ENCODE results near the gene NRN1L. TPM values are rescaled to one million over a fixed set of nuclear protein-coding genes. Genes with fewer than 3 reads are reported as not detected.
"Not testable (repeated sequence)": the region's sequence is repeated elsewhere in the genome, so short reads cannot be mapped to it uniquely, and the experiment has no call there.

The NRN1L gene
- total RNA-seq, result 1 to 10 TPM; 2.1 to 5.8 TPM
- polyA plus RNA-seq, result 1 to 10 TPM; 1.1 to 5.0 TPM
- long read RNA-seq, donor 1, partial matches to known transcripts, result 0 of 6 reads
- long read RNA-seq, donor 1, other reads (novel, unspliced or antisense), result 0 of 6 reads
- long read RNA-seq, donor 2, partial matches to known transcripts, result 0 of 1 reads
- long read RNA-seq, donor 2, other reads (novel, unspliced or antisense), result 0 of 1 reads
- long read RNA-seq, donor 3, partial matches to known transcripts, result 0 of 2 reads
- long read RNA-seq, donor 3, other reads (novel, unspliced or antisense), result 0 of 2 reads
- long read RNA-seq, donor 4, result 0 reads
- long read RNA-seq, donor 5, partial matches to known transcripts, result 0 of 1 reads
- long read RNA-seq, donor 5, other reads (novel, unspliced or antisense), result 0 of 1 reads

DNA sequence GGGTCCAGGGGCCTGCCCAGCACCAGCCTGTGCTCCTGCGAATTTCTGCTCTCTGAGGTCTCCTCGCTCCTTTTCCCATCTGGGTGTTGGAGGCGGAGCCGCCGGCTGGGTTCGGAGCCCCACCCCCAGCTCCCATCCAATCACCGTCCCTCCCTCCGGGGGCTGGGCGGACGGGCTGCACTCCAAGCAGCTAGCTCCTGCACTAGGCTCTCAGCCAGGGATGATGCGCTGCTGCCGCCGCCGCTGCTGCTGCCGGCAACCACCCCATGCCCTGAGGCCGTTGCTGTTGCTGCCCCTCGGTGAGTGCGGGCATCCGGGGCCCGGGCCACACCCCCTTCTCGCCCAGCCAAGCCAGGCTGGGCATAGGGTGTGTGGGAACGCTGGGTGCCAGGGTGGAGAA, at the start of gene NRN1L:
Gene NRN1L, plus strand, starts transcription at position 202 of the 400 bp plus-strand sequence. Its CDS starts 19 bp downstream, at position 221.
- H3K9ac ChIP-seq (ENCODE audit: insufficient read depth in 1 of 2, low read length in 2 of 2), result no peak within 1 kb of the TSS
- peaks cover 5 to 49% (median 33%) of the 10 kb centered on the region in 4 donors for H3K36me3 ChIP-seq (ENCODE audit: control insufficient read depth in 4 of 4, insufficient read depth in 4 of 4, low read length in 4 of 4)
- ATAC-seq (ENCODE audit: insufficient read depth, low FRiP score), result peak; percentile 84
- TF ChIP-seq, protein P1, sequence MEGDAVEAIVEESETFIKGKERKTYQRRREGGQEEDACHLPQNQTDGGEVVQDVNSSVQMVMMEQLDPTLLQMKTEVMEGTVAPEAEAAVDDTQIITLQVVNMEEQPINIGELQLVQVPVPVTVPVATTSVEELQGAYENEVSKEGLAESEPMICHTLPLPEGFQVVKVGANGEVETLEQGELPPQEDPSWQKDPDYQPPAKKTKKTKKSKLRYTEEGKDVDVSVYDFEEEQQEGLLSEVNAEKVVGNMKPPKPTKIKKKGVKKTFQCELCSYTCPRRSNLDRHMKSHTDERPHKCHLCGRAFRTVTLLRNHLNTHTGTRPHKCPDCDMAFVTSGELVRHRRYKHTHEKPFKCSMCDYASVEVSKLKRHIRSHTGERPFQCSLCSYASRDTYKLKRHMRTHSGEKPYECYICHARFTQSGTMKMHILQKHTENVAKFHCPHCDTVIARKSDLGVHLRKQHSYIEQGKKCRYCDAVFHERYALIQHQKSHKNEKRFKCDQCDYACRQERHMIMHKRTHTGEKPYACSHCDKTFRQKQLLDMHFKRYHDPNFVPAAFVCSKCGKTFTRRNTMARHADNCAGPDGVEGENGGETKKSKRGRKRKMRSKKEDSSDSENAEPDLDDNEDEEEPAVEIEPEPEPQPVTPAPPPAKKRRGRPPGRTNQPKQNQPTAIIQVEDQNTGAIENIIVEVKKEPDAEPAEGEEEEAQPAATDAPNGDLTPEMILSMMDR (IDR thresholded peaks at IDR 0.05; ENCODE audit: control extremely low read depth, extremely low read depth), result no peak
- no peaks in the 10 kb centered on the region for H3K27me3 ChIP-seq (ENCODE audit: control insufficient read depth in 3 of 3, insufficient read depth in 3 of 3, low read length in 2 of 3)
- H3K27ac ChIP-seq (ENCODE audit: low read depth in 1 of 2, low read length in 1 of 2), result peak within 1 kb of the TSS; percentile 36 to 53
- H3K9me3 ChIP-seq (ENCODE audit: control insufficient read depth in 4 of 4, insufficient read depth in 3 of 4, low read length in 3 of 4), result no peaks in the 10 kb centered on the region
- H3K4me3 ChIP-seq, result no peak within 1 kb of the TSS
- peaks cover 0 to 11% (median 3%) of the 10 kb centered on the region in 5 donors for H3K4me1 ChIP-seq (ENCODE audit: control insufficient read depth in 5 of 5, insufficient read depth in 5 of 5, low read length in 5 of 5)
- 47 to 78% methylated on average over 22 of the region's 22 CpGs for WGBS, 2 donors
- peak; percentile 92 to 94 (median 92) for DNase-seq

DNA sequence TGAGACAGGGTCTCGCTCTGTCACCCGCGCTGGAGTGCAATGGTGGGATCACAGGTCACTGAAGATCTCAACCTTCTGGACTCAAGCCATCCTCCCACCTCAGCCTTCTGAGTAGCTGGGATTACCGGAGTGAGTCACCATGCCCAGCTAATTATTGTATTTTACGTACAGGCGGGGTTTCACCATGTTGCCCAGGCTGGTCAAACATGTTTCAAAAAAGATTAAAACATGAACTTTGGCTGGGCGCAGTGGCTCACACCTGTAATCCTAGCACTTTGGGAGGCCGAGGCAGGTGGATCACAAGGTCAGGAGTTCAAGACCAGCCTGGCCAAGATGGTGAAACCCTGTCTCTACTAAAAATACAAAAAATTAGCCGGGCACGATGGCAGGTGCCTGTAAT, 47.5 kb upstream of the NRN1L start:
- not testable (repeated sequence) for ATAC-seq (ENCODE audit: insufficient read depth, low FRiP score); H3K27me3 ChIP-seq (ENCODE audit: control insufficient read depth in 3 of 3, insufficient read depth in 3 of 3, low read length in 2 of 3); H3K4me3 ChIP-seq; H3K9me3 ChIP-seq (ENCODE audit: control insufficient read depth in 4 of 4, insufficient read depth in 3 of 4, low read length in 3 of 4); DNase-seq; H3K9ac ChIP-seq (ENCODE audit: insufficient read depth in 1 of 2, low read length in 2 of 2); H3K36me3 ChIP-seq (ENCODE audit: control insufficient read depth in 4 of 4, insufficient read depth in 4 of 4, low read length in 4 of 4); H3K27ac ChIP-seq (ENCODE audit: low read depth in 1 of 2, low read length in 1 of 2)
- H3K4me1 ChIP-seq (ENCODE audit: control insufficient read depth in 5 of 5, insufficient read depth in 5 of 5, low read length in 5 of 5), result peaks cover 0 to 19% (median 4%) of the 10 kb centered on the region in 5 donors
- WGBS, 2 donors, result 92 to 93% methylated on average over 10 of the region's 10 CpGs

DNA sequence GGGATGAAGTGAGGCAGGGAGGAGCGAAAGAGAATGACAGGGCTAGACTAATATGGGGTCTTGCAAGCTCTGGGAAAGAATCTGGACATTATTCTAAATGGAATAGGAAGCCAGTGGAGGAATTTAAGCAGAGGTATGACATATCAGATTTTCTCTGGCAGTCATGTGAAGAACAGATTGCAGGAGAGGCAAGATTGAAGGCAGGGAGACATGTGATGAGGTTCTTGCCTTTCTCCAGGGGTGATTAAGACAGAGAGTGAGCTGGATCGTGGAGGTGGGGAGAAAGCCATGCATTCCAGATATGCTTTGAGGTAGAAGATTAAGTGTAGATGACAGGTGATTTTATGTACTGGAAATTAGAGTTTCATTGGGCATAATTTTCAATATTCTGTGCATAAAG, 46.9 kb upstream of the NRN1L start:
- H3K4me1 ChIP-seq (ENCODE audit: control insufficient read depth in 5 of 5, insufficient read depth in 5 of 5, low read length in 5 of 5), result peaks cover 0 to 13% (median 2%) of the 10 kb centered on the region in 5 donors
- H3K27ac ChIP-seq (ENCODE audit: low read depth in 1 of 2, low read length in 1 of 2), result no peak overlapping the region
- H3K27me3 ChIP-seq (ENCODE audit: control insufficient read depth in 3 of 3, insufficient read depth in 3 of 3, low read length in 2 of 3), result no peaks in the 10 kb centered on the region
- 86 to 90% methylated on average over 2 of the region's 2 CpGs for WGBS, 2 donors
- peaks cover 0 to 2% (median 0%) of the 10 kb centered on the region in 4 donors for H3K36me3 ChIP-seq (ENCODE audit: control insufficient read depth in 4 of 4, insufficient read depth in 4 of 4, low read length in 4 of 4)
- ATAC-seq (ENCODE audit: insufficient read depth, low FRiP score), result no peak
- no peak overlapping the region for H3K4me3 ChIP-seq
- no peaks in the 10 kb centered on the region for H3K9me3 ChIP-seq (ENCODE audit: control insufficient read depth in 4 of 4, insufficient read depth in 3 of 4, low read length in 3 of 4)
- TF ChIP-seq, protein P1 (IDR thresholded peaks at IDR 0.05; ENCODE audit: control extremely low read depth, extremely low read depth), result no peak
- DNase-seq, result no peak
- no peak overlapping the region for H3K9ac ChIP-seq (ENCODE audit: insufficient read depth in 1 of 2, low read length in 2 of 2)

DNA sequence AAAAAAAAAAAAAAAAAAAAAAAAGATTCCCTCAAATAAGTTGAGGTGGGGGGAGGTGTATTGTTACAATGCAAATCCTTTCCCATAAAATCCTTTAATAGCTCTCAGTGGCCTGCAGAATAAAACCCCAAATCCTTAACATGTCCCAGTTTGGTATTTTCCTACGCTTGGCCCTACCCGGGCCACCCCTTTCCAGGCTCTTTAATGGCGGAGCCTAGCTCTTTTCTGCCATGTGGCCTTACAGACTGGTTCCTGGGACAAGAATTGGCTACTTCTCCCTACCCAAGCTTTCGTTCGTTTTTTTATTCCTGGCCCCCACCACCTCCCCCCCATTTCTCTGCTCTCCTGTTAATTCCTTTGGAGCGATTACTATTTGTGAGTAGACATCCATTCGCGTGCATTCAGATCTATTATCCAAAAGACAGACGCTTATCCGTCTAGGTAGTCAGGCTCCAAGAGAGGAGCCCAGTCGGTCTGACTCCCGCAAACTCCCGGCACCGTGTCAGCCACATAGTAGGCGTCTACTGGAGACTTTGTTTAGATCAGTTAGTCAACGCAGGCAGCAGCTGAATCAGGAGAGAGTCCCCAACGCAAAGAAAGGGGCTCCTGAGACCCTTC, 43.4 kb upstream of the NRN1L start:
- Histone ChIP-seq H3K4me1 (ENCODE audit: control insufficient read depth in 5 of 5, insufficient read depth in 5 of 5, low read length in 5 of 5) (peaks cover 14 to 35% (median 17%) of the 10 kb centered on the region in 5 donors), H3K4me3 (no peak overlapping the region), H3K27ac (ENCODE audit: low read depth in 1 of 2, low read length in 1 of 2) (peak overlapping the region; percentile 95 to 97), H3K9me3 (ENCODE audit: control insufficient read depth in 4 of 4, insufficient read depth in 3 of 4, low read length in 3 of 4) (no peaks in the 10 kb centered on the region), H3K36me3 (ENCODE audit: control insufficient read depth in 4 of 4, insufficient read depth in 4 of 4, low read length in 4 of 4) (peaks cover 0 to 6% (median 1%) of the 10 kb centered on the region in 4 donors), H3K27me3 (ENCODE audit: control insufficient read depth in 3 of 3, insufficient read depth in 3 of 3, low read length in 2 of 3) (no peaks in the 10 kb centered on the region), H3K9ac (ENCODE audit: insufficient read depth in 1 of 2, low read length in 2 of 2) (peak overlapping the region in 1 of 2 donors; percentile 52)
- WGBS, 2 donors, result 52 to 68% methylated on average over 17 of the region's 17 CpGs
- no peak for DNase-seq
- ATAC-seq (ENCODE audit: insufficient read depth, low FRiP score), result no peak
- TF ChIP-seq, protein P1 (IDR thresholded peaks at IDR 0.05; ENCODE audit: control extremely low read depth, extremely low read depth), result no peak

Data from lung (tissue), 16 donors.